Stimulated activated naive CD4-positive, alpha-beta T cell treated with Interleukin-2 at 50 U/mL for 16 hours (primary cell): ENCODE data around the gene SERPINA6.
"Not testable (repeated sequence)": the region's sequence is repeated elsewhere in the genome, so short reads cannot be mapped to it uniquely, and the experiment has no call there.

Experiments used
- DNase-seq: peaks from one replicate; lab custom pipeline; 2025; lab: John Stamatoyannopoulos, UW

Gene SERPINA6

GRCh38 chr14:94322648-94323570 lies at the start of gene SERPINA6:
TSS of gene SERPINA6 (minus strand) at chr14:94323336. CDS start at chr14:94314648, 8,688 bp downstream.
- DNase-seq = no peak

GRCh38 chr14:94372021-94372605 lies 49.0 kb upstream of the SERPINA6 start:
- DNase-seq = no peak

GRCh38 chr14:94370524-94370910 lies 47.4 kb upstream of the SERPINA6 start:
- no peak for DNase-seq

- DNase-seq = not testable (repeated sequence)
Measured at GRCh38 chr14:94369766-94370523, 46.8 kb upstream of the SERPINA6 start.

- no peak for DNase-seq
Measured at GRCh38 chr14:94368956-94369355, 45.8 kb upstream of the SERPINA6 start.

GRCh38 chr14:94368243-94368590 lies 45.1 kb upstream of the SERPINA6 start:
- no peak for DNase-seq

GRCh38 chr14:94367347-94368242 lies 44.5 kb upstream of the SERPINA6 start:
- DNase-seq = no peak

- no peak for DNase-seq
Measured at GRCh38 chr14:94366146-94366915, 43.2 kb upstream of the SERPINA6 start, which contains the start of gene SERPINA2. TSS of gene SERPINA2 (minus strand) at chr14:94366698.

- DNase-seq = no peak
Measured at GRCh38 chr14:94365624-94366023, 42.5 kb upstream of the SERPINA6 start.

GRCh38 chr14:94364964-94365363 lies 41.8 kb upstream of the SERPINA6 start:
- DNase-seq = no peak

GRCh38 chr14:94364037-94364436 lies 40.9 kb upstream of the SERPINA6 start:
- no peak for DNase-seq

- no peak for DNase-seq
Measured at GRCh38 chr14:94363151-94363624, 40.1 kb upstream of the SERPINA6 start.

GRCh38 chr14:94362614-94363133 lies 39.5 kb upstream of the SERPINA6 start:
- DNase-seq = no peak

GRCh38 chr14:94361682-94362081 lies 38.5 kb upstream of the SERPINA6 start:
- DNase-seq = no peak

GRCh38 chr14:94360945-94361565 lies 37.9 kb upstream of the SERPINA6 start:
- DNase-seq = no peak

GRCh38 chr14:94357166-94357565 lies 34.0 kb upstream of the SERPINA6 start:
- DNase-seq = no peak

GRCh38 chr14:94356379-94357056 lies 33.4 kb upstream of the SERPINA6 start:
- DNase-seq = no peak

- no peak for DNase-seq
Measured at GRCh38 chr14:94355191-94355794, 32.2 kb upstream of the SERPINA6 start.

- DNase-seq = no peak
Measured at GRCh38 chr14:94354638-94355185, 31.6 kb upstream of the SERPINA6 start.
